H1 (cell line): Measurements from ENCODE around the gene CACNA2D3. TPM values are rescaled to one million over a fixed set of nuclear protein-coding genes. Genes with fewer than 3 reads are reported as not detected.

Source experiments
- CHD1 ChIP-seq: IDR thresholded peaks from 2 replicates; pipeline ENCODE4 v1.6.1; 2012; ENCODE audit warnings: low read depth, low read length, improper control_type of control experiment
- EZH2 ChIP-seq: fragments of 200-600 bp; sonication (generic); IDR thresholded peaks from 2 replicates; pipeline ENCODE4 v1.7.1; 2012; ENCODE audit warnings: low read depth, mild to moderate bottlenecking, moderate library complexity, low read length, inconsistent platforms; ENCODE audit not compliant: severe bottlenecking
- GABPA ChIP-seq: IDR thresholded peaks from 2 replicates; pipeline ENCODE4 v1.6.1; 2011; ENCODE audit warnings: mild to moderate bottlenecking, low read length, moderate library complexity, borderline replicate concordance; ENCODE audit not compliant: insufficient read depth
- SAP30 ChIP-seq: fragments of 300-600 bp; sonication (generic); IDR thresholded peaks from 2 replicates; pipeline ENCODE4 v1.7.1; 2012; ENCODE audit warnings: low read length, moderate library complexity, mild to moderate bottlenecking, inconsistent platforms; ENCODE audit not compliant: insufficient read depth, insufficient replicate concordance
- polyA plus RNA-seq, 7 experiments: library from polyadenylated mRNA; depleted of rRNA in 3 of 7; stranded (reverse) in 5 of 7; unstranded in 2 of 7; fragments of >200 nt in 5 of 7; fragments of 200-250 nt in 2 of 7; gene quantifications; 1 replicate in 5 of 7; 2 replicates in 1 of 7; 4 replicates in 1 of 7; pipeline versions ENCODE4 v1.2.1 to v1.2.3, GENCODE V29; 2011 to 2013; ENCODE audit warnings: missing spikeins in 2 of 7, mixed read lengths in 2 of 7
- total RNA-seq: library from RNA; stranded (reverse); fragmentation: NEBNext Ultra II Directional; extraction: Animal tissue kit (Norgen Biotek cat#: 25700); gene quantifications from 2 replicates; pipeline ENCODE4 v1.2.1, GENCODE V29; 2021

The CACNA2D3 gene
- total and polyA plus RNA-seq, 2 of the 8 experiments (the other 6 are each of a cell fraction or from before 2014, with no cell fraction given) = 1.5 to 1.8 TPM

- no peak for TF ChIP-seq CHD1
- no peak for TF ChIP-seq EZH2
- TF ChIP-seq SAP30 = no peak
- no peak for TF ChIP-seq GABPA
These were observed 409.4 kb downstream of the CACNA2D3 start (continued) for GRCh38 chr3:54531741-54532140.
